ENCODE data around the gene DDTL.
"Not testable (repeated sequence)": the region's sequence is repeated elsewhere in the genome, so short reads cannot be mapped to it uniquely, and the experiment has no call there.

DDTL gene

GRCh38 chr22:23966568-23966967 is at the start of gene DDTL:
Gene DDTL (plus strand): TSS chr22:23966888. CDS start chr22:23966915, 27 bp downstream.
- not testable (repeated sequence) for DNase-seq (ENCODE audit: low read depth)

- DNase-seq (ENCODE audit: low read depth) = not testable (repeated sequence)
Observed at GRCh38 chr22:23920267-23920611, 46.4 kb upstream of the DDTL start.

- not testable (repeated sequence) for DNase-seq (ENCODE audit: low read depth)
Observed at GRCh38 chr22:23921586-23922201, 45.0 kb upstream of the DDTL start.

DNA sequence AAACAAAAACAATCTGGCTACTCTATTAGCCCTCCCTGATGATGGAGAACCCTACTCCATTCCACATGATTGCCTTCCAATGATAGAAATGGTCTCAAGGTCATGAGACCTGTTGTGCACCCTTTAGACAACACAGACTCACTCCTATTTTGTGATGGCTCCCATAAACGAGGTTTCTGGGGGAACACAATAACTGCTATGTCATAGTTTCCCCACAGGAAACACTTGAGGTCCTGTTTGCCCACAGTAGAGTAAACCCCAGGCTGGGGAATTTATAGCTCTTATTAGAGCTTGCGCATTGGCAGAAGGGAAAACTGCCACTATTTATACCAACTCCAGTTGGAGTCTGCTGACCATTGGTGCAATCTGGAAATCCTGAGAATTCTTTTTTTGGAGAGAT is 43.8 kb upstream of the DDTL start:
- no peak for DNase-seq (ENCODE audit: low read depth)

- no peak for DNase-seq (ENCODE audit: low read depth)
Observed at GRCh38 chr22:23925020-23925606, 41.6 kb upstream of the DDTL start.

GRCh38 chr22:23926561-23926960 is 40.1 kb upstream of the DDTL start:
- DNase-seq (ENCODE audit: low read depth) = no peak

DNA sequence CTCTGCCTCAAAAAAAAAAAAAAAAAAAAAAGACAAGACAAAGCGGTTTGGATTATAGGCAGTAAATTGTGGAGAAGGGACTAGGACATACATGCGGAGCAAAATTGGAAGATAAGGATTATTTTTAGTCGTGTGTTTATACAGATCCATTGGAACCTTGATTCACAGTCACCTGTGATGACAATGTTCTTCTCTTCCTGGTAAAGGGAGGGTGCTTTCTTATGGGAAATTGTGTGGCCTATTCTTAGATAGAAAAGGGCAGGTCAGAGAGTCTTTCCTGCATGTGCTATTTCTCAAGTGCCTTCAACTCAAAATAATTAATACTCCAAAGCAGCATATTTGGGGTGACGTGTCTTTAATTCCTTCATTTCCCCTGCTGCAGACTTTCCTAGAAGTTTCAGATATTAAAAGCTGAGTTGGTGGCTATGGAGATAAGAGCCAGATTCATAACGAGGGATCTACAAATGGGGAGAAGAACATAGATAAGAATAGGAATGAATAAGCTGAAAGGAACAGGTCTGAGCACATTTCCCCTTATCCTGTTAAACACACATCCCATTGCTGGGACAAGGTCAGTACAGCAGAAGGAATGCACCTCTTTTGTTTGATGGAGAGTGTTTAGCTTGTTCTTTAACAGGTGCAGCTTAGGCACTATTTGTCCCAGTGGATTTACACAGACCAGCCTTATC is 28.2 kb upstream of the DDTL start:
- DNase-seq (ENCODE audit: low read depth) = no peak

GRCh38 chr22:23939017-23939357 is 27.7 kb upstream of the DDTL start:
- DNase-seq (ENCODE audit: low read depth) = no peak

DNA sequence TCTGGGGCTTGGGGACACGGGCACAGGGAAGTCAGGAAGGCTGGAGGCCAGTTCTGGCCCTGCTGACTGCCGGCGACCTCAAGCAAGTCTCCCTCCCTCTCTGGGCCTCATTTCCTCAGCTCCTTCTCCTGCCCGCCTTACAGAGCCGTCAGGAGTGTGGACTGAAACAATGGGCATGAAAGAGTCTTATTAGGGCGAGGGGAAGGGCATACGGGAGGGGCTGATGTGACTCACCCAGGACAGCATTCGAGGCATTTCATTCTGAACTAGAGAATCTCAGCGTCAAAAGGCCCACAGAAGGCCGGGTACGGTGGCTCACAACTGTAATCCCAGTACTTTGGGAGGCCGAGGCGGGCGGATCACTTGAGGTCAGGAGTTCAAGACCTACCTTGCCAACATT is 26.5 kb upstream of the DDTL start:
- DNase-seq (ENCODE audit: low read depth) = not testable (repeated sequence)

GRCh38 chr22:23947391-23947790 is 19.3 kb upstream of the DDTL start:
- DNase-seq (ENCODE audit: low read depth) = not testable (repeated sequence)

GRCh38 chr22:23949764-23950163 is 16.9 kb upstream of the DDTL start:
- not testable (repeated sequence) for DNase-seq (ENCODE audit: low read depth)

GRCh38 chr22:23951383-23951782 is 15.3 kb upstream of the DDTL start:
- DNase-seq (ENCODE audit: low read depth) = not testable (repeated sequence)

- DNase-seq (ENCODE audit: low read depth) = not testable (repeated sequence)
Observed at GRCh38 chr22:23952794-23953405, 13.8 kb upstream of the DDTL start.

DNA sequence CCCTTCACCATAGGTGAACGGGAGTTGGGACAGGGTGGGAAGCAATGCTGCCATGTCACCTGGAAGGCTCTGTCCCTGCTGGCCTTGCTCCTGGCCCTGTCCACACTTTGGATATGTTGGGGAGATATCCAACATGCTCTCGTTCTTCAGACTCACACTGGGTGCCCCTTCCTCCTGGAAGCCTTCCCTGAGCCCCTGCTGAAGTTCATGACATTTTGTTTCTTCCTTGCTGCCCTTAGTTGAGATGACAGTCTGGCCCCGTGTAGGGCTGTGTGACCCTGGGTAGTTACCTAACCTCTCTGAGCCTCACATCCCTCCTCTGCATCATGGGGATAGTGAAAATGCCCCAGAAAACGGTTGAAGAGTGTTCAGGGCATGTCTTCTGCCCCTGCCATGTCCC is 13.2 kb upstream of the DDTL start:
- not testable (repeated sequence) for DNase-seq (ENCODE audit: low read depth)

DNA sequence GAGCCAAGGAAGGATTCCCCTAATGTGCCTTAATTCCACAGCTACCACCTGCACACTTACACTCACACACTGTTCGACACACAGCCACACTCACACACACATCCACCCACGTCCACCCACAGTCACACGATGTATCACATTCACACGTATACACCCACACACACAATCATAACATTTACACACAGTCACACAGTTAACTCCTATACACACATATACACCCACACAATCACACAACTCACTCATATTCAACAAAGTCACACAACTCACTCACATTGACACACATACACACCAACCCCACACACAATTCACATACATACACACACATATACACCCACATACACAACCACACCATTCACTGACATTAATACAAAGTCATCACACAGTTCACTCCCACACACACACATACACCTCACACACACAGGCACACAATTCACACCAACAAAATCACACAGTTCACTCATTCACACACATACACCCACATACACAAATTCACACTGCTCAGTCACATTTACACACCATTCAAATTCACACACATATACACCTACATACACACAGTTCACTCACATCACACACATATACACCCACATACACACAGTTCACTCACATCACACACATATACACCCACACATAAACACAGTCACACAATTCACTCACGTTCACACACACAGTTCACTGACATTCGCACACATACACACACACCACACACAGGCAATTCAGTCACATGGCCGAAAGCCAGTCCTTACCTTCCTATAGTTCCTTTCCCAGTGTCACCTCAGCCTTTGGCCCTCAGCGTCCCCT is 12.3 kb upstream of the DDTL start:
- DNase-seq (ENCODE audit: low read depth) = not testable (repeated sequence)

- not testable (repeated sequence) for DNase-seq (ENCODE audit: low read depth)
Observed at GRCh38 chr22:23954991-23955305, 11.7 kb upstream of the DDTL start.

DNA sequence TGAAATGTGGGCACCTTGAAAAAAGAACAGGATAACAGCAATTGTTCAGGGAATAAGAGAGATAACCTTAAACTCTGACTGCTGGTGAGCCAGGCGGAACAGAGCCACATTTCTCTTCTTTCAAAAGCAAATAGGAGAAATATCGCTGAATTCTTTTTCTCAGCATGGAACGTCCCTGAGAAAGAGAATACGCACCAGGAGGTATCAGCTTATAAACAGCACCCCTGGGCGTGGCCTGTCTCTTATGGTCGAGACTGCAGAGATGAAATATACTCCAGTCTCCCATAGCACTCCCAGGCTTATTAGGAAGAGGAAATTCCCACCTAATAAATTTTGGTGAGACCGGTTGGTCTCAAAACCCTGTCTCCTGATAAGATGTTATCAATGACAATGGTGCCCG is 10.8 kb upstream of the DDTL start:
- DNase-seq (ENCODE audit: low read depth) = not testable (repeated sequence)

GRCh38 chr22:23956301-23956900 is 10.3 kb upstream of the DDTL start:
- DNase-seq (ENCODE audit: low read depth) = peak; percentile 18

DNA sequence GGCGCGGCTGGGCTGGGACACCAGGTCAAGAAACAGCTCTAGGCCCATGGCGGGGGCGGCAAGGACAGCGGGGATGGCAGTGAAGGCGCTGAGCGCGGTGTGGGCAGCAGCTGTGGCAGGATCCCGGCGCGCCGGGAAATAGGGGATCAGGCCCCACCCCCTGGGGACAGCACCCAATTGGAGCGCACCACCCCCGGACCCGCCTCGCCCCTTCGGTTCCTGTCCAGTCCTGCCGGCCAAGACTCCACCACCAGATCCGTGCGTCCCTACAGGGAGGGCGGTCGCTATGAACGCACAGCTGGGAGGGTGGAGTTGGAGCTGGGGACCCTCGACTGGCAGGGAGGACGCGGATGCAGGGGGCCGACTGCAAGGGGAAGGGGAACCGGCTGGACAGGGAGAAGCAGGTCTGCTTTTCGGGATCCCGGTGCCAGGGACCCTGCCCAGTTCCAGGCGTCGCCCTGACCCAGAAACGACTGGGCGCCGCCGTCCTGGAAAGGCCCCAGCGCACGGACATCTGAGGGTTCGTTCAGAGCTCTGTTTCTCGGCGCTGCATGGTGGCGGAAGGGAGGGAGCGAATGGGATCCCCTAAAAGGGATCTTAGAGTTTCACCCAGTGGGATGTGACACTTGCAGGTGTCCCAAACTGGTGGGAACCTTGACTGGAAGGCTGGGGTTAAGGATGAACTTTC is 5.5 kb upstream of the DDTL start, which contains the start of gene GSTT2B:
TSS of gene GSTT2B (minus strand) at position 112 of the 688 bp plus-strand sequence. CDS start at position 48, 64 bp downstream.
- DNase-seq (ENCODE audit: low read depth) = not testable (repeated sequence)

- not testable (repeated sequence) for DNase-seq (ENCODE audit: low read depth)
Observed at GRCh38 chr22:23966094-23966493, 594 bp upstream of the DDTL start.

DNA sequence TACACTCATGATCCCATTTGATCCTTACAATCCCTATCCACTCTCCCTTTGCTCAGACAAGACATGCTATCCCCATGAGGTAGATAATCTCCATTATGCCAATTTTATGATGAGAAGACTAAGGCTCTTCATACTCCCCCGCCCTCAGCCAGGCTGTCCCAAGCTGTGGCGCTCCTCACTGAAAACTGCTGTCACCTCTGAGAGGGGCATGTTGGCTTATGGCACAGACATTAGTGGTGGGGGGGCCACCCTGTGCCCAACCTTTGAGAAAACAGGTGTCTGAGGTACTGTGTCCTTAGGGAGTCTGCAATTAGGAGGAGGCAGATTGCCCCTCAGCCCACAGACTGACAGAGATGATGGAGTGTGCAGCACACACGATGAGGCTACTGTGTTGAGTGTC is 2.4 kb downstream of the DDTL start:
- no peak for DNase-seq (ENCODE audit: low read depth)

All from HS-5 (cell line).